ENCODE data around the gene TENM4. TPM values are rescaled to one million over a fixed set of nuclear protein-coding genes. Genes with fewer than 3 reads are reported as not detected.

The TENM4 gene
- total and polyA plus RNA-seq, 2 of the 8 experiments (the other 6 are each of a cell fraction or from before 2014, with no cell fraction given): 3.5 to 7.2 TPM

GRCh38 chr11:79382301-79383050 is 58.4 kb downstream of the TENM4 start:
- H3K4me2 ChIP-seq (ENCODE audit: insufficient read depth in 1 of 2, low read depth in 2 of 2, low read length in 2 of 2): no peak overlapping the region
- H2AK5ac ChIP-seq (ENCODE audit: low read depth, low read length): no peak overlapping the region
- H4K8ac ChIP-seq (ENCODE audit: extremely low read depth, insufficient read depth, low read length): peak overlapping the region; percentile 31; the same call in 1 of the 2 replicates
- no peak overlapping the region for H3K23ac ChIP-seq (ENCODE audit: insufficient read length)
- H3K4me1 ChIP-seq (replicated peaks in 1 of 4; ENCODE audit: control insufficient read depth in 3 of 4, insufficient read depth in 4 of 4, low read length in 3 of 4): peaks cover 0 to 3% (median 1%) of the 10 kb centered on the region in 4 experiments; a peak in 3 of 7 replicates
- FAIRE-seq (no peak), DNase-seq (ENCODE audit: low read depth in 1 of 2, low spot score in 2 of 2) (no peak)
- no peaks in the 10 kb centered on the region for H3K79me2 ChIP-seq (ENCODE audit: control insufficient read depth in 1 of 2, insufficient read depth in 2 of 2, low read length in 2 of 2)
- H2BK20ac ChIP-seq (ENCODE audit: low read length): no peak overlapping the region
- H3K79me1 ChIP-seq (ENCODE audit: low read depth, low read length): no peaks in the 10 kb centered on the region; the same call in none of the 2 replicates
- H4K20me1 ChIP-seq (replicated peaks in 1 of 2; ENCODE audit: control insufficient read depth in 1 of 2, insufficient read depth in 2 of 2, low read length in 2 of 2): no peaks in the 10 kb centered on the region
- POLR2A ChIA-PET (ENCODE audit: partially characterized antibody): no interaction called here
- H3K23me2 ChIP-seq (ENCODE audit: low read depth, low read length): no peaks in the 10 kb centered on the region; the same call in 1 of the 2 replicates
- no peak overlapping the region for H3K14ac ChIP-seq (ENCODE audit: insufficient read length)
- 72% methylated on average over 6 of the region's 6 CpGs; no CpG with 5 or more reads in 1 of the 2 experiments for WGBS, 2 experiments (ENCODE audit: extremely low coverage in 1 of 2, insufficient coverage in 1 of 2, insufficient read length in 1 of 2, insufficient replicate concordance in 2 of 2, low coverage in 1 of 2, low lambda C conversion rate in 2 of 2, missing lambda C conversion rate in 1 of 2)
- no peak overlapping the region for H2BK12ac ChIP-seq (ENCODE audit: low read depth, low read length)
- no peak overlapping the region for H3K4me3 ChIP-seq (ENCODE audit: extremely low read depth in 1 of 4, insufficient read depth in 2 of 4, low read depth in 3 of 4, low read length in 4 of 4)
- H3K36me3 ChIP-seq (ENCODE audit: control insufficient read depth in 2 of 4, insufficient read depth in 4 of 4, low read length in 3 of 4): no peaks in the 10 kb centered on the region
- no peak overlapping the region for H3K18ac ChIP-seq (ENCODE audit: extremely low read depth, low read length)
- no peak overlapping the region for H2AFZ ChIP-seq (ENCODE audit: low read length)
- no peak overlapping the region for H4K91ac ChIP-seq (replicated peaks; ENCODE audit: insufficient read length, low read length)
- H3K27me3 ChIP-seq (replicated peaks in 1 of 4; ENCODE audit: control insufficient read depth in 3 of 4, extremely low read depth in 1 of 4, insufficient read depth in 3 of 4, low read length in 3 of 4): no peaks in the 10 kb centered on the region
- H2BK120ac ChIP-seq (replicated peaks; ENCODE audit: low read depth, low read length): no peak overlapping the region
- no peak overlapping the region for H3K56ac ChIP-seq (replicated peaks; ENCODE audit: insufficient read length, low read depth, low read length)
- H4K5ac ChIP-seq (ENCODE audit: insufficient read length, low read depth, low read length): no peak overlapping the region
- CTCF ChIA-PET (ENCODE audit: partially characterized antibody): interaction anchor here (1.2 to 2.2 kb wide), 2 partner anchors 18 to 111 kb away, joined by 6 read pairs; no protein-coding TSS in a partner anchor
- no peak overlapping the region for H3K27ac ChIP-seq (ENCODE audit: low read depth, low read length)
- no peak overlapping the region for H2BK5ac ChIP-seq (ENCODE audit: low read depth, low read length)
- 0 out of 2 replicates have a peak overlapping the region, but pooled peaks have one; percentile 63 for H2BK15ac ChIP-seq (ENCODE audit: low read length)
- no peak overlapping the region for H3K4ac ChIP-seq (replicated peaks; ENCODE audit: insufficient read length, low read depth, low read length)
- H3K9ac ChIP-seq (replicated peaks in 1 of 4; ENCODE audit: extremely low read depth in 1 of 4, low read depth in 3 of 4, low read length in 3 of 4): no peak overlapping the region
- no peaks in the 10 kb centered on the region for H3K9me3 ChIP-seq (ENCODE audit: insufficient read depth in 2 of 2, low read depth in 1 of 2, low read length in 1 of 2)
- no peak for TF ChIP-seq TCF12 (IDR thresholded peaks at IDR 0.05; ENCODE audit: low read depth, low read length)
- no peak for TF ChIP-seq JUND (IDR thresholded peaks at IDR 0.05; ENCODE audit: low read length)
- no peak for TF ChIP-seq ATF2 (IDR thresholded peaks at IDR 0.05; ENCODE audit: low read length)
- no peak for TF ChIP-seq POLR2A (IDR thresholded peaks at IDR 0.05; ENCODE audit: control extremely low read depth in 1 of 2, low read depth in 2 of 2, low read length in 2 of 2)
- no peak for TF ChIP-seq TEAD4 (IDR thresholded peaks at IDR 0.05; ENCODE audit: low read depth, low read length)
- TF ChIP-seq CEBPB (IDR thresholded peaks at IDR 0.05; ENCODE audit: low read depth, low read length): no peak
- TF ChIP-seq SP4 (IDR thresholded peaks at IDR 0.05; ENCODE audit: low read length): no peak
- TF ChIP-seq TBP (IDR thresholded peaks at IDR 0.05; ENCODE audit: low read depth, low read length): no peak
- no peak for TF ChIP-seq MAFK (IDR thresholded peaks at IDR 0.05; ENCODE audit: low read depth, low read length)
- no peak for TF ChIP-seq CBX8 (IDR thresholded peaks at IDR 0.05; ENCODE audit: borderline replicate concordance, low read depth, low read length)
- no peak for TF ChIP-seq HDAC6 (IDR thresholded peaks at IDR 0.05; ENCODE audit: low read depth, low read length)
- no peak for TF ChIP-seq RAD21 (IDR thresholded peaks at IDR 0.05 in 1 of 2, conservative IDR thresholded peaks at IDR 0.05 in 1 of 2; ENCODE audit: low read depth in 2 of 2, low read length in 2 of 2)
